T-helper 17 cell (primary cell): Measurements from ENCODE around the gene MLIP. TPM values are rescaled to one million over a fixed set of nuclear protein-coding genes. Genes with fewer than 3 reads are reported as not detected.
A peak's percentile ranks its signal among the peaks of the same experiment; 100 is the strongest.
"Not testable (repeated sequence)": the region's sequence is repeated elsewhere in the genome, so short reads cannot be mapped to it uniquely, and the experiment has no call there.

Source experiments
- ATAC-seq: fragments of 150-1000 bp; cut with Tn5 transposase; 2 replicates; pipeline ENCODE4 v1.10.0; 2021; ENCODE audit warnings: mild to moderate bottlenecking, moderate library complexity
- DNase-seq, 3 donors: peaks; one replicate each; pipeline versions ENCODE4 v3.0.0 to v3.0.0-alpha.2; 2020 to 2021
- H3K9me3 ChIP-seq: one replicate; pipeline ENCODE4 v1.7.0; 2013; ENCODE audit warnings: low read length, mild to moderate bottlenecking; ENCODE audit not compliant: control insufficient read depth, poor library complexity, severe bottlenecking
- H3K27ac Mint-ChIP-seq: one replicate; pipeline ENCODE4 v1.8.0; 2022; ENCODE audit warnings: mild to moderate bottlenecking, moderate library complexity, mixed read lengths
- H3K27me3 Mint-ChIP-seq: one replicate; pipeline ENCODE4 v1.8.0; 2022; ENCODE audit warnings: mixed read lengths
- H3K36me3 Mint-ChIP-seq: one replicate; pipeline ENCODE4 v1.8.0; 2022; ENCODE audit warnings: low read depth, mixed read lengths
- H3K4me1 Mint-ChIP-seq: one replicate; pipeline ENCODE4 v1.8.0; 2022; ENCODE audit warnings: mild to moderate bottlenecking, mixed read lengths
- H3K4me3 Mint-ChIP-seq: one replicate; pipeline ENCODE4 v1.8.0; 2022; ENCODE audit warnings: mild to moderate bottlenecking, moderate library complexity, mixed read lengths
- total RNA-seq, 4 donors: library from RNA in 2 of 4; stranded (reverse) in 2 of 4; gene quantifications; one replicate each; pipeline ENCODE4 v1.2.3 and lab custom pipeline; 2022 to 2026

MLIP gene
- total RNA-seq, 2 donors from 2014 or later: not detected

GRCh38 chr6:54234539-54234938, 123.3 kb downstream of the MLIP start:
- Mint-ChIP-seq H3K36me3 (no peaks in the 10 kb centered on the region), H3K4me3 (no peak overlapping the region), H3K27ac (no peak overlapping the region), H3K27me3 (no peaks in the 10 kb centered on the region), H3K4me1 (no peaks in the 10 kb centered on the region)
- no peak for ATAC-seq
- DNase-seq: no peak
- no peaks in the 10 kb centered on the region for H3K9me3 ChIP-seq

- DNase-seq: no peak
- Mint-ChIP-seq H3K27ac (no peak overlapping the region), H3K4me1 (no peaks in the 10 kb centered on the region), H3K36me3 (no peaks in the 10 kb centered on the region), H3K27me3 (no peaks in the 10 kb centered on the region), H3K4me3 (peak overlapping the region; percentile 0)
- no peak for ATAC-seq
- H3K9me3 ChIP-seq: no peaks in the 10 kb centered on the region
Measured at GRCh38 chr6:54236984-54237383, 125.7 kb downstream of the MLIP start.

- no peak for ATAC-seq
- DNase-seq: no peak
- Mint-ChIP-seq H3K4me1 (no peaks in the 10 kb centered on the region), H3K27me3 (no peaks in the 10 kb centered on the region), H3K27ac (no peak overlapping the region), H3K4me3 (no peak overlapping the region), H3K36me3 (no peaks in the 10 kb centered on the region)
- H3K9me3 ChIP-seq: no peaks in the 10 kb centered on the region
Measured at GRCh38 chr6:54238396-54238795, 127.2 kb downstream of the MLIP start.

GRCh38 chr6:54243699-54244098, 132.5 kb downstream of the MLIP start:
- Mint-ChIP-seq H3K4me1 (no peaks in the 10 kb centered on the region), H3K27me3 (no peaks in the 10 kb centered on the region), H3K36me3 (no peaks in the 10 kb centered on the region), H3K27ac (no peak overlapping the region), H3K4me3 (no peak overlapping the region)
- ATAC-seq (no peak), DNase-seq (no peak)
- H3K9me3 ChIP-seq: no peaks in the 10 kb centered on the region

- H3K9me3 ChIP-seq: no peaks in the 10 kb centered on the region
- ATAC-seq (no peak), DNase-seq (no peak)
- no peak overlapping the region for H3K4me3 Mint-ChIP-seq
- no peak overlapping the region for H3K27ac Mint-ChIP-seq
- H3K36me3 Mint-ChIP-seq: no peaks in the 10 kb centered on the region
- no peaks in the 10 kb centered on the region for H3K4me1 Mint-ChIP-seq
- no peaks in the 10 kb centered on the region for H3K27me3 Mint-ChIP-seq
Measured at GRCh38 chr6:54244430-54244829, 133.2 kb downstream of the MLIP start.

- DNase-seq: no peak
- H3K27me3 Mint-ChIP-seq: no peaks in the 10 kb centered on the region
- H3K36me3 Mint-ChIP-seq: no peaks in the 10 kb centered on the region
- H3K27ac Mint-ChIP-seq: no peak overlapping the region
- no peak overlapping the region for H3K4me3 Mint-ChIP-seq
- H3K4me1 Mint-ChIP-seq: no peaks in the 10 kb centered on the region
- ATAC-seq: no peak
- H3K9me3 ChIP-seq: no peaks in the 10 kb centered on the region
Measured at GRCh38 chr6:54245265-54245664, 134.0 kb downstream of the MLIP start.

- Mint-ChIP-seq H3K36me3 (no peaks in the 10 kb centered on the region), H3K27me3 (no peaks in the 10 kb centered on the region), H3K4me1 (no peaks in the 10 kb centered on the region), H3K27ac (no peak overlapping the region), H3K4me3 (no peak overlapping the region)
- ATAC-seq: no peak
- no peak for DNase-seq
- H3K9me3 ChIP-seq: no peaks in the 10 kb centered on the region
Measured at GRCh38 chr6:54248319-54248718, 137.1 kb downstream of the MLIP start.

- H3K4me3 Mint-ChIP-seq: no peak overlapping the region
- no peaks in the 10 kb centered on the region for H3K4me1 Mint-ChIP-seq
- no peaks in the 10 kb centered on the region for H3K36me3 Mint-ChIP-seq
- ATAC-seq: no peak
- no peaks in the 10 kb centered on the region for H3K9me3 ChIP-seq
- DNase-seq: no peak
- no peak overlapping the region for H3K27ac Mint-ChIP-seq
- H3K27me3 Mint-ChIP-seq: no peaks in the 10 kb centered on the region
Measured at GRCh38 chr6:54248994-54249393, 137.8 kb downstream of the MLIP start.

GRCh38 chr6:54249812-54250211, 138.6 kb downstream of the MLIP start:
- not testable (repeated sequence) for H3K27me3 Mint-ChIP-seq, H3K9me3 ChIP-seq, H3K36me3 Mint-ChIP-seq, H3K4me3 Mint-ChIP-seq, H3K4me1 Mint-ChIP-seq, ATAC-seq, H3K27ac Mint-ChIP-seq, DNase-seq

- DNase-seq (no peak), ATAC-seq (no peak)
- Mint-ChIP-seq H3K4me3 (no peak overlapping the region), H3K4me1 (no peaks in the 10 kb centered on the region), H3K27ac (no peak overlapping the region), H3K27me3 (no peaks in the 10 kb centered on the region), H3K36me3 (no peaks in the 10 kb centered on the region)
- H3K9me3 ChIP-seq: no peaks in the 10 kb centered on the region
Measured at GRCh38 chr6:54252496-54252895, 141.3 kb downstream of the MLIP start.

GRCh38 chr6:54252916-54253315, 141.7 kb downstream of the MLIP start:
- DNase-seq: no peak
- no peak for ATAC-seq
- H3K36me3 Mint-ChIP-seq: no peaks in the 10 kb centered on the region
- H3K27me3 Mint-ChIP-seq: no peaks in the 10 kb centered on the region
- no peak overlapping the region for H3K4me3 Mint-ChIP-seq
- no peak overlapping the region for H3K27ac Mint-ChIP-seq
- no peaks in the 10 kb centered on the region for H3K4me1 Mint-ChIP-seq
- no peaks in the 10 kb centered on the region for H3K9me3 ChIP-seq

- H3K27me3 Mint-ChIP-seq: no peaks in the 10 kb centered on the region
- ATAC-seq (no peak), DNase-seq (no peak)
- no peak overlapping the region for H3K27ac Mint-ChIP-seq
- H3K36me3 Mint-ChIP-seq: no peaks in the 10 kb centered on the region
- no peaks in the 10 kb centered on the region for H3K9me3 ChIP-seq
- no peaks in the 10 kb centered on the region for H3K4me1 Mint-ChIP-seq
- H3K4me3 Mint-ChIP-seq: no peak overlapping the region
Measured at GRCh38 chr6:54254886-54255285, 143.6 kb downstream of the MLIP start.

- no peaks in the 10 kb centered on the region for H3K27me3 Mint-ChIP-seq
- no peak overlapping the region for H3K4me3 Mint-ChIP-seq
- DNase-seq (no peak), ATAC-seq (no peak)
- H3K4me1 Mint-ChIP-seq: no peaks in the 10 kb centered on the region
- H3K9me3 ChIP-seq: no peaks in the 10 kb centered on the region
- no peak overlapping the region for H3K27ac Mint-ChIP-seq
- no peaks in the 10 kb centered on the region for H3K36me3 Mint-ChIP-seq
Measured at GRCh38 chr6:54255886-54256285, 144.6 kb downstream of the MLIP start.

- no peaks in the 10 kb centered on the region for H3K9me3 ChIP-seq
- Mint-ChIP-seq H3K27ac (no peak overlapping the region), H3K36me3 (no peaks in the 10 kb centered on the region), H3K27me3 (no peaks in the 10 kb centered on the region), H3K4me1 (no peaks in the 10 kb centered on the region), H3K4me3 (no peak overlapping the region)
- no peak for DNase-seq
- ATAC-seq: no peak
Measured at GRCh38 chr6:54260025-54260424, 148.8 kb downstream of the MLIP start.

- ATAC-seq (no peak), DNase-seq (no peak)
- no peak overlapping the region for H3K4me3 Mint-ChIP-seq
- no peaks in the 10 kb centered on the region for H3K4me1 Mint-ChIP-seq
- H3K9me3 ChIP-seq: no peaks in the 10 kb centered on the region
- H3K36me3 Mint-ChIP-seq: no peaks in the 10 kb centered on the region
- H3K27ac Mint-ChIP-seq: no peak overlapping the region
- H3K27me3 Mint-ChIP-seq: no peaks in the 10 kb centered on the region
Measured at GRCh38 chr6:54262499-54262898, 151.3 kb downstream of the MLIP start.
